A549 (cell line): ENCODE results near the gene CMIP.

Experiments
- CHD2 ChIP-seq: fragments of 150-350 bp; IDR thresholded peaks from 2 replicates; pipeline ENCODE4 v1.6.1; 2014; ENCODE audit warnings: low read length; ENCODE audit not compliant: partially characterized antibody
- FOSL2 ChIP-seq, 2 experiments: fragments of 450-650 bp in 1 of 2; fragments of >200 bp in 1 of 2; sonication (Bioruptor Twin) in 1 of 2; formaldehyde crosslinking; IDR thresholded peaks; 2 replicates each; pipeline versions ENCODE4 v1.5.0 to v1.6.1; 2016 to 2020; ENCODE audit warnings: mild to moderate bottlenecking in 1 of 2, moderate library complexity in 1 of 2
- HOXA7 ChIP-seq: fragments of 250-450 bp; sonication (Bioruptor Pico); IDR thresholded peaks from 2 replicates; pipeline ENCODE4 v1.5.0; 2020; ENCODE audit warnings: mild to moderate bottlenecking, moderate library complexity
- MAZ ChIP-seq: fragments of 150-350 bp; IDR thresholded peaks from 2 replicates; pipeline ENCODE4 v1.6.1; 2014; ENCODE audit warnings: antibody characterized with exemption, low read depth, low read length, borderline replicate concordance
- TF ChIP-seq, protein P1 (sequence below): fragments of >200 bp; sonication (Bioruptor Twin); formaldehyde crosslinking; IDR thresholded peaks from 3 replicates; pipeline ENCODE4 v1.5.1; 2016

- TF ChIP-seq, protein P1, sequence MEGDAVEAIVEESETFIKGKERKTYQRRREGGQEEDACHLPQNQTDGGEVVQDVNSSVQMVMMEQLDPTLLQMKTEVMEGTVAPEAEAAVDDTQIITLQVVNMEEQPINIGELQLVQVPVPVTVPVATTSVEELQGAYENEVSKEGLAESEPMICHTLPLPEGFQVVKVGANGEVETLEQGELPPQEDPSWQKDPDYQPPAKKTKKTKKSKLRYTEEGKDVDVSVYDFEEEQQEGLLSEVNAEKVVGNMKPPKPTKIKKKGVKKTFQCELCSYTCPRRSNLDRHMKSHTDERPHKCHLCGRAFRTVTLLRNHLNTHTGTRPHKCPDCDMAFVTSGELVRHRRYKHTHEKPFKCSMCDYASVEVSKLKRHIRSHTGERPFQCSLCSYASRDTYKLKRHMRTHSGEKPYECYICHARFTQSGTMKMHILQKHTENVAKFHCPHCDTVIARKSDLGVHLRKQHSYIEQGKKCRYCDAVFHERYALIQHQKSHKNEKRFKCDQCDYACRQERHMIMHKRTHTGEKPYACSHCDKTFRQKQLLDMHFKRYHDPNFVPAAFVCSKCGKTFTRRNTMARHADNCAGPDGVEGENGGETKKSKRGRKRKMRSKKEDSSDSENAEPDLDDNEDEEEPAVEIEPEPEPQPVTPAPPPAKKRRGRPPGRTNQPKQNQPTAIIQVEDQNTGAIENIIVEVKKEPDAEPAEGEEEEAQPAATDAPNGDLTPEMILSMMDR: no peak
- TF ChIP-seq FOSL2 (IDR thresholded peaks at IDR 0.05) (no peak), FOSL2 (CRISPR knock-in tag; IDR thresholded peaks at IDR 0.05) (no peak), MAZ (no peak), HOXA7 (CRISPR knock-in tag) (no peak), CHD2 (no peak)
Observed at GRCh38 chr16:81492965-81493754, 48.6 kb downstream of the CMIP start.
